Activated CD4-positive, alpha-beta T cell treated with anti-CD3 and anti-CD28 coated beads, Interleukin-2, amount 50 U/mL, for 1 hour (primary cell): ENCODE measurements around the gene SFMBT1.

Experiments used
- DNase-seq: peaks from one replicate; pipeline ENCODE4 v3.0.0-alpha.2; 2020

Gene SFMBT1

DNA sequence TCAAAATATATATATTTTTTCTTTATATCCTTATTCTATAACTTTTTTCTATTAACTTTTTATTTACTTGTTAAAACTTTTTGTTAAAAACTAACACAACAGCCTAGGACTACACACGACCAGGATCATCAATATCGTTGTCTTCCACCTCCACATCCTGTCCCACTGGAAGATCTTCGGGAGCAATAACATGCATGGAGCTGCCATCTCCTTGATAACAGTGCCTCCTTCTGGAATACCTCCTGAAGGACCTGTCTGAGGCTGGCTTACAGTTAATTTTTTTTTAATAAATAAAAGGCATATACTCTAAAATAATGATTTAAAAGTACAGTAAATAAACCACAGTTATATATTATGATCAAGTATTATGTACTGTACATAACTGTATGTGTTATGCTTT, 58.9 kb downstream of the SFMBT1 start:
- DNase-seq: no peak

DNA sequence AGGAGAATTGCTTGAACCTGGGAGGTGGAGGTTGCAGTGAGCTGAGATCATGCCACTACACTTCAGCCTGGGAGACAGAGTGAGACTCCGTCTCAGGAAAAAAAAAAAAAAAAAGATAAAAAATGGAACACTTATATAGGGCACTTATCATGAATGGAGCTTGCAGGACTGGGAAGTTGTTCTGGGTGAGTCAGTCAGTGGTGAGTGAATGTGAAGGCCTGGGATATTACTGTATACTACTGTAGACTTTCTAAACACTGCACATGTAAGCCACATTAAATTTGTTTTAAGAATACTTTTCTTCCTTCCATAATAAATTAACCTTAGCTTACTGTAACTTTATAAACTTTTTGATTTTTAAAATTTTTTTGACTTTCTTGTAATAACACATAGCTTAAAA, 59.8 kb downstream of the SFMBT1 start:
- DNase-seq: no peak

DNA sequence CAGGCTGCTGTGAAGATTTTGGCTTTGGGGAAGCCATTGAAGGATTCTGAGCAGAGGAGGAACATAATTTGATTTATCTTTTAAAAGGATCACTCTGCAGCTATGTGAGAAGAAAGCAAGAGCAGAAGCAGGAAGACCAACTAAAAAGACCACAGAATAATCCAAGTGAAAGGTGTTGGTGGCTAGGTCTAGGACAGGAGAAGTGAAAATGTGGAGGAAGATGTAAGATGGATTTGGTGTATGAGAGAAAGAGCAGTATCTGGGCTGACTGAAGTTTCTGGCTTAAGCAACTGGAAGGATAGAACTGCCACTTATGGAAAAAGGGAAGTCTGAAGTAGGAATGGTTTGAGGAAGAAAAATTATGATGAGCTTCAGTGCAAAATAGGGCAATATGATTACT, 62.0 kb downstream of the SFMBT1 start:
- DNase-seq: no peak

DNA sequence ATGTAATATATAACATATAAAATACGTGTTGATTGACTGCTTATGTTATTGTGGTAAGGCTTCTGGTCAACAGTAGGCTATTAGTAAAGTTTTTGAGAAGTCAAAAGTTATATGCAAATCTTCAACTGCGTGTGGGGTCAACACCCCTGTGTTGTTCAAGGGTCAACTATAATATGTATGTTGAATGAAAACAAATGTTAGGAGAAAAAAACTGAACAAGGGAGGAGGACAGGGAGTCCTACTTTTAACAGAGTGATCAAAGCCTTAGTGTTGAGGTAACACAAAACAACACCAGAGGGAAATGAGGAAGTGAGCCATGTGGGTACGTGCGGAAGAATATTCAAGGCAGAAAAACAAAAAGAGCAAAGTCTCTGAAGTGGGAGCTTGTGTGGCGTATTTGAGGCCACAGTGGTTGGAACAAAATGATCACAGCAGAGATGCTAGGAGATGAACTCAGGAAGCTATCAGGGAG, 62.5 kb downstream of the SFMBT1 start:
- peak; percentile 50 for DNase-seq

DNA sequence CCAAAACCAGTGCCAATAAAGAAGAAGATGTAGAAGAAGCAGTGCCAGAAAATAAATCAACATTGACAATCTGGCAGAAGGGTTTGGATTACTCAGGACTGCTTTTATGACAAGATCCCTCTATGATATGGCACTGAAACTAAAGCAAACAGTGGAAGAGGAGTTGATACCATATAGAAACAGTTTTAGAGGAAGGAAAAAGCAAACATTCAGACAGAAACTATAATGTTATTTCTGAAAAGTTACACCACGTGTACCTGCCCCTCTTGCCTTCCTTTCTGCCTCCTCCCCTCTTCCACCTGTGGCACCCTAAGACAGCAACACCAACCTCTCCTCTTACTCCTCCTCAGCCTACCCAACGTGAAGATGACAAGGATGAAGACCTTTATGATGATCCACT, 63.0 kb downstream of the SFMBT1 start:
- no peak for DNase-seq

DNA sequence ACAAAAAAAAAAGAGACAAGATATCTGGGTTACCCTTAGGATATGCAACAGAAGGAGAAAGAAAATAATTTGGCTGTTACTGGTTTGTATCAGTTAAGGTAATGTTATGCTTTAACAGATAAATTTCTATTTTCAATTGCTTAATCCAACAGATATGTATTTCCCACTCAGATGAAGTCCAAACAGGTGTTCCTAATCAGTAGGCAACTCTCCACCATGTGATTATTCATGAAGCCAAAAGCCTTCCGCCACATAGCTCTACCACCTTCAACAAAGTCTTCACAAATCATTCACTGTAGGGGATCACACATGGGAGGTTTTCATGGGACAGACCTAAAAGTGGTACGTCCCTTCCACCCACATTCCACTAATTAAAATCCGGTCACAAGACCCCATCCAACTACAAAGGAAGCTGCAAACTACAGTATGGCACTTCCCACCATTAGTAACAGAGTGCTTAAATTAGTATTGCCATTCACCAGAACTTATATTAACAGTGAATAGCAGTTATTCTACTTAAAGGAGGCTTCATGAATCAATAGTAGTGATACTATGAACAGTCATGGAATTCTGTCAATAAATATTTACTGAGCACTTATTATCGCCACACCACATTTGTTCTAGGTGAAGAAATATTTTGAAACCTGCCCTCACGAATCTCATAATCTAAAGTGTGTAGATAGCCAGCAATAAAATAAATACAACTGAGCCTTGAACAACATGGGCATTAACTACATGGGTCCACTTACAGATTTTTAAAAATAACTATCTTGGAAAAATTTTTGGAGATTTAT, 66.5 kb downstream of the SFMBT1 start:
- DNase-seq: no peak

DNA sequence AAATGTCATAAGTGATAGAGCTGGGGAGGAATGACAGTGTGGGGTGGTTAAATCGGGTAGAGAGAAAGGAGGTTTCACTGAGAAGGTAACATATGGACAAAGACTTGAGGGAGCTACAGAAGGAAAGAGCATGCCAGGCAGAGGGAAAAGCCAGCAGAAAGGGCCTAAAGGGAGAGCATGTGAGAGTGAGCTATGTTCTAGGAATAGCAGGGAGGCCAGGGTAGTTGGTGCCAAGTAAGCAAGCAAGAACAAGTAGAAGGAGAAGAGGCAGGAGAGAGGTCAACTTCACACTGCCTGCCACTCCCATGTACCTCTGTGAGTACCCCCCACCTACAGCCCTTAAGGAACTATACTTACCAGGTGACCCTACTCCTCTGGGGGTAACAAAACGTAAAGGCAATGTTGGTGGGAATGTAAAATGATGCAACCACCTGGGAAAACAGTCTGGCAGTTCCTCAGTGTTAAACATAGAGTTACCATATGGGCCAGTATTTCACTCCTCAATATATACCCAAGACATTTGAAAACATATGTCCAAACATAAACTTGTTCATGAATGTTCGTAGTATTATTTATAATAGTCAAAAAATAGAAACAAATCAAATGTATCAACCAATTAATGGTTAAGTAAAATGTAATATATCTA, 67.6 kb downstream of the SFMBT1 start:
- DNase-seq: no peak

DNA sequence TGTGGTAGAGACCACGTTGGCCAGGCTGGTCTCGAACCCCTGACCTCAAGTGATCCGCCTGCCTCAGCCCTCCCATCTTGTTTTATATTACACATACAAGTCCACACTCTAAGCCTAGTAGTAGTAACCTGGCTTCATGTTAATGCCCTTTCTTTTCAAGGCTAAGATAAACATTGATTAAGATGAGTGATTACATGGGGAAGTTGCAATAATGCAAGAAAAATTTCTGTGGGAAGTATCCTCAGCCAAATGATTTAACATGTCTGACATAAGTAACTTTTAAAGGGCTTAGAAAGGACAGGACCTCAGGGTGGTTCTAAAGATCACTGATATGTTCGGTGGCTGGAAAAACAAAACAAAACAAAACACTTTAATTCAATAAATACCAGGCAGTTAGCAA, 72.1 kb downstream of the SFMBT1 start:
- DNase-seq: no peak

DNA sequence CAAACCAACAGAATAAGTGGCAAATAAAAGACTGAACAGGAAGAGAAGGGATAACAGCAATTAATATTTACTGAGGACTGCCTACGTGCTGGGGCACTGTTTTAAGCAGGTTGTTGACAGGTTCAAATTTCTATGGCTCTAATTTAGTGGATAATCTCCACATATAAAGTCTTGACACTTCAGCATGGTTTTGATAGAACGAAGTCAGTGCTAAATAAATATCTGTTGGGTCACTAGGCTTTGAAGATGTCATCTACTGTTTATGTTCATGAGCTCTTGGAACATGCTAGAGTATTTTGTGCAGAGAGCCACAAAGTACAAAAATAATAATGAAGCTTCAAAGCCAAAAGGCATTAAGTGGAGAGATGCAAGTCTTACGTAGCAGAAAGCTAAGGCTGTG, 74.0 kb downstream of the SFMBT1 start:
- no peak for DNase-seq

DNA sequence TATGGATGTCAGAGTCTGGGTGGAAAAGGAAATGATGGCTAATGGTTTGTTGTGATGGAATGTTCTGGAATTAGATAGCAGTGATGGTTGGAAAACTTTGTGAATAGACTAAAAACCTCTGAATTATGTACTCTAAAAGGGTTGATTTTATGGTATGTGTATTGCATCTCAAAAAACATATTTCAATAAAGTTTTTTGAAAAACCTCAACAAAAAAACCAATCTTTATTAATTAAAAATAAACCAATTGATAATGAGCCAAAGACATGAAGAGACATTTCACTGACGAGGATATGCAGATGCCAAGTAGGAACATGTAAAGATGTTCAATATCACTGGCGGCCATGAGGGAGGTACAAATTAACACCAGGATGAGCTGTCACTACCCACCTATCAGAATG, 78.5 kb downstream of the SFMBT1 start:
- DNase-seq: no peak

DNA sequence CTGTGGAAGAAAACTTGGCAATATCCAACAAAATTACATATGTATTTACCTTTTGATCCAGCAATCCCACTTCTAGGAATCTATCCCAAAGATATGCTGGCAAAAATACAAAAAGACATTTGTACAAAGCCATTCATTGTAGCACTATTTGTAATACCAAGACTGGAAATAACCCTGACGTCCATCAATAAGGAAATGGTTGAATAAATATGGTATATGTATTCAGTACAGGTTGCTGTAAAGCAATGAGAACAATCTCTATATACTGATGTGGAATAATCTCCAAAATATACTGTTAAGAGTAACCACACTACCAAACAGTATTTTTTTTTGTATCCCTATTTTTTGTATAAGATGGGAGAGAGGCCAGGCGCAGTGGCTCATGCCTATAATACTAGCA, 83.7 kb downstream of the SFMBT1 start:
- no peak for DNase-seq

DNA sequence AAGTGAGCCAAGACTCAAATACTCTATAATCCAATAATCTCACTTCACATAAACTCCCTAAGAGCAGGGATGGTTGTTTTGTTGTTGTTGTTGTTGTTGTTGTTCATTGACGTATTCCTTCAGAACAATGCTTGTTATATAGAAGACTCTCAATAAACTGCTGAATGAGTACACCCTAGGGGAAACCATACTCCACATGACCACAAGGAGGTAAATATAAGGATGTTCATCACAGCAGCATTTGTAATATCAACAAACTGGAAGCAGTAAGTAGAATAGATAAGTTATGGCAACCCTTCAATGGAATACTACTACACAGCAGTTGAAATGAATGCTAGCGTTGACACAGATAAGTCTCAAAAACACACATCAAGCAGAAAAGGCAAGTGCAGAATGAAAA, 86.1 kb downstream of the SFMBT1 start:
- no peak for DNase-seq

DNA sequence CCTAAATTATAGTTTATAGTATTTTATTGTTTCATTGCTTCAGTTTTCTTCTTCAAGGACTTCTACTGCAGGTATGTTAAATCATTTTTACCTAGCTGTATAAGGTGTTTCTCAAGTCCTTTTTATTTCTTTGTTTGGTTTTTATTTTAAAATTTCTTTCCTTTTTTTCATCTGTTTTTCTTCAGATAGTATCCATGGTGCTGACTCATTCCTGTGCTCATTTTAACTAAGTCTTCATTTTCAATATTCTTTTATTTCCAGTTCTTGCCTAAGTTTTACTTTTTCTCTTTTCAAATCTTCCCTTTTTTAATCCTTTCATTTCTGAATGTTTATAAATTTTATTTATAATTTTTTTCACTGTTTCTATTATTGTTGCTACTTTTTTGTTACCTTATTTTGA, 106.3 kb downstream of the SFMBT1 start:
- no peak for DNase-seq

DNA sequence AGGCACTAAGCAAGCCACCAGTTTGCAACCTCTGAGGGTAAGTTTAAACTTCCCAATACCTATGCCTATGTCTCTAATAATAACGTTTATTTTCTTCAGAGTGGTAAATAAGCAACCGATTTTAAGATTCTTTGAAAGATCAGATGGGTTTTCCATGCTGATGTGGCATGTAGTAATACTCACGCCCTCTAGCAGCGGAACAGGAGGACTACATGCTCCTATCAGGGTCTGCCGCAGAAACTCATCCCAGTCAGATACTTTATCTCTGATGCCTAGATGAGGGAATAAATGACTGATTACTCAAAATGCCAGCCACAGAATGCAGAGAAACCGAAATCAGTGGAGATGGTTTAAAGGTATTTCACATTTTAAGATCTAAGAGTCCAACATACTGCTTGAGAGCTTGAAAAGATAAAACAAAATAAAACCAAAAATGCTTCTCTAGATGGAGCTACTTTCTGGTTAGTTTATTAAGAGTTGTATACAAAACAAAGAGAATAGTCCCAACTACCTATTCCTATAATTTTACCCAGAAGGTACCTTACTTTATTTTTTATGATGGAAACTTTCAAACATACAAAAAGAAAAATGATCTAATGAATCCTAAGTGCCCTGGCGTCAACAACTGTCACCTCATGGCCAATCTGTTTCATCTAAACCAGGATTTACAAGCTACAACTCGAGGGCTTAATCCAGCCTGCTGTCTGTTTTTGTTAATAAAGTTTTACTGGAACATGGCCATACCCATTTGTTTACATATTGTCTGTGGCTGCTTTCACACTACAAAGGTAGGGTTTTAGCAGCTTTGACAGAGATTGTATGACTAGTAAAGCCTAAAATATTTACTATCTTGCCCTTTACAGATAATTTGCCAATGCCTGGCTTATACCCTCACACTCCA, 111.0 kb downstream of the SFMBT1 start:
- peak; percentile 35 for DNase-seq

DNA sequence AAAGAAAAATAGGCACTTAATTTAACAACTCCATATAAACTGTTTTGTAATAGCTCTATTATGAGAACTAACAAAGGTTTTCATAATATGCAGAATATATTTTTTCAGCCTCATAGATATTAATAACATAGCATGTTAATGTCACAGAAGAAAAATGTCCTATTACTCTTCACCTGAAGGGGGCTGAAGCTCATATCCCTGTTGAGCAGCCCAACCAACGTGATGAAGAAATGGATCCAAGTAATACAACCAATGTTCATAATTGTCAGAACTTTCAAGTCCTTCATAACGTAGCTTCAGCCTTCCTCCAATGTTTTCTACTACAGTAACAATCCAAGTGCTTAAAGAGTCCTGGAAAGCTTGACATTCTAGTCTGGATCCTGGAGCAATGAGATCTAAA, 114.0 kb downstream of the SFMBT1 start:
- no peak for DNase-seq

DNA sequence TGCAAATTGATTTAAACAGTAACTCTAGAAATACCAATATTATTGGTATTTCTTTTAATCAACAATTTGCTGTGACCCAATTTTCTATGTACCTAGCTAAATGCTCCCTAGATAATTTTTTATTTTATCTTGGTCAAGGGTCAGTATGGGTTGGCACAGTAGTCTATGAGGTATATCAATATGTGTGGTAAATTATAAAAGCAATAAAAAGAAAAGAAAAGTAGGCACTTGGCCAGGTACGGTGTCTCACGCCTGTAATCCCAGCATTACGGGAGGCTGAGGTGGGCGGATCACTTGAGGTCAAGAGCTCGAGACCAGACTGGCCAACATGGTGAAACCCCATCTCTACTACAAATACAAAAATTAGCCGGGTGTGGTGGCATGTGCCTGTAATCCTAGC, 114.5 kb downstream of the SFMBT1 start:
- DNase-seq: no peak

DNA sequence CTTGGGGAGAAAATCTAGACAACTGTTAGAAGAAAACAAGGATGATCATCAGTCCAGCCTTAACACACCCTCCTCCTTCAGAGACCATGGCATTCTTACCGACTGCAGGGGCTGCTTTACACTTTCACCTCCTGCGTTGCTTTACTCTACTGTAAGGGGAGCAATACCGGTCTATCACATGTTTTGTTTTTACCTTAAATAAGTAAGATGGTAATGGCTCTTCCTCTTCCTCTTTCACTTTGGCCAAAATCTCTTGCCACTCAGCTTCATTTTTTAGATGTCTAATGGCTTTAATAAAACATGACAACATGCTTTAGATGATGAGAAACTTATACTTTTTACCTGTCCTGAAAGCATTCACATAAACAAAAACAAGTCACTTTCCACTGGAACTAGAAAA, 115.1 kb downstream of the SFMBT1 start:
- DNase-seq: no peak

DNA sequence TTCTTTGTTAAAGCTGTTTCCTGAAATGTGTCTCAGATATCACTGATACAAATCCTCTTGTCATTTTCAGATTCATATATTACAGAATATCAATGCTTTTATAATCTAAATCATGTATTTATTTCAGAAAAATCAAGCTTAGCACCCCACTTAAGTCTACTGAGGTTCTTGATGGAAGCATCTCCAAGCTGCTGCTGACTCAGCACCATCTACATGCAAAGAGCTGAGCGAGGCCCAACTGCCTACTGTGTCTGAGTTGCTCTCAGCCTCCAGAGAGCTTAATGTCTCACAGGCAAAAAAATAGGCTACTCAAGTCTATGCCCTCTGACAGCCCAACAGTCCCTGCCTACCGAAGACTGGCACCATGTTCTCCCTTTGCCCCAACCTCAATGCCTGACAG, 119.3 kb downstream of the SFMBT1 start:
- no peak for DNase-seq

DNA sequence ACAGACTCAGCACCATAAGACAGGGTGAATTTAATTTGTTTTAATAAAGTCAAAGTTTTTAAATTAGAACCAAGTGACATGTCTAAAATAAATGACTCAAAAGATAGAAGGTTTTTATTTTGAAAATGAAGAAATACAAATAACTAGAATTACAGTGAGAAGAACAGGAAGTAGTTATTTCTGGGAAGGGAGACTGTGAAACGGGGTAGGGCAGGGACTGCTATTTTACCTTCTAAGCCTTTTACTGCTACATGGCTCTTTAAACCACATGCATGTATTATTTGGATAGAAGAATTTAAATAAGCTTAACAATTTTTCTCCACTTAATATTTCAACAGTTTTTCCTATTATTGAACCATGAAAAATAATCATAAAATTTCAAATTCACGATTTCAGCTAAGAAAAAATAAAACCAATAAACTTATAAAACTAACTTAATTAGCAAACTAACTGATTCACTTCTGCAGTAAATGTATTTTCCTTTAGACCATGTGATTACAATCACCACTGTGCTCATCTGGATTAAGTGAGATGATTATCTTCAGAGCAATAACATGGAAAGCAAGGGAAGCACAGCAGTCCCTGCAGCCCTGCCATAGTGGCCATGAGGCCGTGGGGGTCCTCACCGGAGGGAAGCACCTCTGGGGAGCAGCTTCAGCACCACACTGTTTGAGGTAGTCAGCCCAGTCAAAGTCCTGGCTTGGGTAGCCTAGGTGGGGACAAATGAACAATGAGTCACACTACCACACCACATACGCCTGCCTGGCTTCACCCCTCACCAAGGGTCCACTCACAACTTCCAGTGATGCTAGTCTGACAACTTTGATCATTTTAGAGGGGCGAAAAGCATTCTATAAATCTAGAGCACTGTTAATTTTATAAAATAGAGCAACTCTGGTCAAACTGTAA, 120.2 kb downstream of the SFMBT1 start:
- no peak for DNase-seq

DNA sequence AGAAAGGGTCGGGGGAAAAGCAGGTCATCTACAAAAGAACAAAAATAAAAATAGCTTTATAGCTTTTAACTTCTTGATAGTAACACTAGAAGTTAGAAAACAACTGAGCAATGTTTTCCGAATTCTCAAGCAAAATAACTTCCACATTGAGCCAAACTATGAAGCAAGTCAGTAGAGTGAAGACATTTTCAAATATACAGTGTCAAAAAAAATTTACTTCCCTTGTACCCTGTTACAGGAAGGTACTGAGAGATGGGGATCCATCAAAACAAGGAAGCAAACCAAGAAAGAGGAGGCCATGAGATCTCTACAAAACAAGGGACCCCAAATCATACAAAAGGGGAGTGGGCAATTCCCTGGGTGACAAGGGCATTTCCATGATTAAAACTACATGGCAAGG, 121.9 kb downstream of the SFMBT1 start:
- no peak for DNase-seq

DNA sequence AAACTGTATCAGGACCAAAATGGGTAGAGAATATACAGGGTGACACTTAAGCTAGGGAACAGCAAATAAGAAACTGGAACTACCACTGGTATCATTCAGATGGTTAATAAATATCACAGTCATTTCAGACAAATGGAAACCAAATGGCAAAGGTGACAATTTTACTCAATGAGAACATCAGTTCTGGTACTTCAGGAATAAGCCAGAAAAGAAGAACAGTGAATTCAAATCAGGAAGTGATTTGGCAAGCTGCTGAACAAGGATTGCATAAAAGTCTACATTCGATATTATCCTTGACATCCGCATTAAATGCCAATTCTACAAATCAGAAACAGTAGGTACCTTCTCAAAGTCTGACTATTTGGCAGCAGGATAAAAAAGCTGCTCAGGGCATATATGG, 125.0 kb downstream of the SFMBT1 start:
- no peak for DNase-seq

DNA sequence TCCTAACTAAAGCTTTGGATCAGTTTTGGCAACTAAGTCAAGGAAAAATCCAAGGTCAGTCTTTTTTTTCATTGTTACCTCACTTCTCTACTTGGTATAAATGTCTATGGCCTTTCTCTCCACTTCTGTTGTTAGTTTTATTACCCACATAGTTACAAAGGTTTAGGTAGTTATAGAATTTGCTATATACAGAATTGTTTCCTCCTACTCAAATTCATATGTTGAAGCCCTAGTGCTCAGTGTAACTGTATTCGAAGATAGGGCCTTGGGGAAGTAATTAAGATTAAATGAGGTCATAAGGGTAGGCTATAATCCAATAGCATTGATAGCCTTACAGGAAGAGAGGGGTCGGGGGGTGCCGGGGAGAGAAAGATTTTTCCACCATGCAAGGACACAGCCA, 128.8 kb downstream of the SFMBT1 start:
- DNase-seq: no peak

DNA sequence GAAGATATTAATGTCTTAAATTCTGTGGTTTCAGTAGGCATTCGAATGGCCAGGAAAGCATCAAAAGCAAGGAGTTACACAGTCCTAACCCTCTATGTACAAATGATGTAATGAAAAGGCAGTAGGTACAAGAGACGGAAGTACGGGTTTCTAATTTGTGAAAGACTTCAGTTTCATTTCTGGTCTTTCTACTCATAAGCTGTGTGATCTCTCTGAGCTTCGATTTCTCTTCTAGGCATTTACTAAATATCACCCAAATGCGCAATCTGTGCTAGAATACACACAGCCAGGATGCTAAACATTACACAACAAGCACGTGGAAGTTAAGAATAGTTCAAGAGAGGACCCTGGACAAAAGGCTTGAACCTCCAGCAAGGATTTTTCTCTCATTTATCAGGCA, 130.6 kb downstream of the SFMBT1 start:
- DNase-seq: no peak
